ENCODE results near the gene EDARADD.

- TF ChIP-seq POLR2A (IDR thresholded peaks at IDR 0.05): no peak
- no peak for TF ChIP-seq CTCF (IDR thresholded peaks at IDR 0.05)
These were observed 113.1 kb downstream of the EDARADD start for GRCh38 chr1:236507022-236507700.

Measured in thyroid gland (tissue), 4 donors.